Measurements from ENCODE around the gene KDM5B.
"Not testable (repeated sequence)": the region's sequence is repeated elsewhere in the genome, so short reads cannot be mapped to it uniquely, and the experiment has no call there.

The KDM5B gene

DNA sequence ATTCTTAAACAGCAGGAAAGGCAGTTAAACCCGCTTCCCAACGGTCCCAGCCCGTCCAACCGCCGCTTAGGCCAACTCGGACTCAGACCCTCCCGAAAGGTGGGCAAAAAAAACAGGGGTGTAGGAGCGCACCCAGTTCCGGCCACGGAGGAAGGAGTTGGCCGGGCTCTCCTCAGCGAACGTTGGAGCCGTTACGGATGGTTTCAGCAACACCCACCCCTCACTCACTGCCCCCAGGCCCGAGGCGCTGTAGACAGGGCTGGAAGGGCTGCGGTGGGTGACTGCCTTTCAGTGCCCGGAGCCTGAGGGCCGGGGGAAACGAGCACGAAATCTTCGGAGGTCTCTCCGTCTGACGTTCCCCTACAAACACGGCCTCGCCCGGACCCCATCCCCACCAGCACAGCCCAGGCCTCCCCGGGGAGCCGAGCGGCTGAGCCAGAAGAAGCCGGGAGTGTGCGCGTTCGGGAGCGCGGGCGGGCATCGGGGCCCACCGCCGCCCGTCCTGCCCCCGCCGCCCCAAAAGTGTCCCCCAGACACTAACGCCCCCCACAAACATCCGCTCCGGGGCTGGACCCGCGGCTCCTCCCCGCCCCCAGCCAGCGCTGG lies 1.3 kb downstream of the KDM5B start:
- Mint-ChIP-seq H3K4me1 (ENCODE audit: low read depth) (peaks cover 74% of the 10 kb centered on the region), H3K9me3 (no peaks in the 10 kb centered on the region), H3K4me3 (peak overlapping the region; percentile 87), H3K27ac (peak overlapping the region; percentile 96), H3K27me3 (peaks cover 5% of the 10 kb centered on the region), H3K36me3 (ENCODE audit: low read depth) (peaks cover 8% of the 10 kb centered on the region)
- peak; percentile 60 for DNase-seq

DNA sequence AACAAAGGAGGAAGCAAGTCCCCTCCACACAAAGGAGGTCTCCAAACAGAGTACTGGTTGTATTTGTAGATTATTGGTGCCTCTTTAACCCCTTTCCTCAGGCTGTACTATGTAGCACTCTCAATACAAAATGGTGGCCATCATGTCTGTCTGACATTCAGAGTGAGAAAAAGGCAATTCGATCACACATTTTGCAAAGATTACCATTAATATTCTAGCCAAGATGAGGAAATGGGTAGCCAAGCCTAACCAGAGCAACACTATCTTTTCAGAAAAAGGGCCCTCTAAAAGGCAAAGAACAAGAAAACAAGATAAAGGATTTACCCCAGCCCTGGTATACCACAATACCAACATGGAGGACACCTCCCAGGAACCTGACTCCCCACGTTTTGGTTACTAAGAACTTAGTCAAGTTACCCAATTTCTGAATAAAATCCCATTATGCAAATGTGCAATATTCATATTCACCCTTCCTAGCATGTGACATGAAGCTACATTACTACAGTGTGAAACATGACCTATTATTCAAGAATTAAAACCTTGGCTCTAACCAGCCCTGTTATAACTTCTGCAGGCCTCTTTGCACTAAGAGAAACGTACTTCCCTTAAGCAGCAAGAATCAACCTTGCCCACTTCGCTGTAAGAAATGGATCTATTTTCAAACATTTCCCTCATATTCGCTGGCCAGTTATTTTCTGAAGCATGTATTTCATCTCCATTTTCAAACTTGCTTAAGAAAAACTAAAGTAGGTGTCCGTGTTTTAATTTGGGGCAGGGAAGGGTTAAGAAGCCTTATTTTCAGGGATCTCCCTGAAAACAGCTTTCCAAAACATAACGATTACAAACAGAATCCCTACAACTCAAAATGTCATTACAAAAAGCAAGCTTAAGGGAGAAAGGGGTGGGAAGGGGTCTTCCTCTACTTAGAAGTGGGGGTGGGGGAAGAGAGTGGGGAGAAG lies 2.1 kb downstream of the KDM5B start:
- Mint-ChIP-seq H3K27ac (peak overlapping the region; percentile 96), H3K4me3 (peak overlapping the region; percentile 87), H3K27me3 (no peaks in the 10 kb centered on the region), H3K36me3 (ENCODE audit: low read depth) (peaks cover 8% of the 10 kb centered on the region), H3K9me3 (no peaks in the 10 kb centered on the region), H3K4me1 (ENCODE audit: low read depth) (peaks cover 74% of the 10 kb centered on the region)
- no peak for DNase-seq

DNA sequence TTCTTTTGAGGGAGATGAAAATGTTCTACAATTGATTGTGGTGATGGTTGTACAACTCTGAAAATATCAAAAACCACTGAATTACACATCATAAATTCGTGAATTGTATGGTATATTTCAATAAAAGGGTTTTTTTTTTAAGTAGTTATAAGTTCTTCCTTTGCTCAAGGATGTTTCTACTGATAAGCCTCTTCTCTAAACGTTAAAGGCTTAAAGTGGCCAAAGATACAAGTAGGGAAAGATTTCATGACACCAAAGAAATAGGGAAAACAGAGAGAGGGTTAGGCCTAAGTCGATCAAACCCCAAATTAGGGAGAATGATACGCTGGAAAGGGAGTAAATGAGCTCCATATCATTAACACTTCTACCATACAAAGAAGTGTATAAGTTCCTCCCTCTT lies 4.1 kb downstream of the KDM5B start:
- H3K27ac Mint-ChIP-seq, result peak overlapping the region; percentile 81
- H3K9me3 Mint-ChIP-seq, result no peaks in the 10 kb centered on the region
- DNase-seq, result no peak
- H3K4me3 Mint-ChIP-seq, result peak overlapping the region; percentile 87
- H3K27me3 Mint-ChIP-seq, result no peaks in the 10 kb centered on the region
- peaks cover 68% of the 10 kb centered on the region for H3K4me1 Mint-ChIP-seq (ENCODE audit: low read depth)
- peaks cover 14% of the 10 kb centered on the region for H3K36me3 Mint-ChIP-seq (ENCODE audit: low read depth)

DNA sequence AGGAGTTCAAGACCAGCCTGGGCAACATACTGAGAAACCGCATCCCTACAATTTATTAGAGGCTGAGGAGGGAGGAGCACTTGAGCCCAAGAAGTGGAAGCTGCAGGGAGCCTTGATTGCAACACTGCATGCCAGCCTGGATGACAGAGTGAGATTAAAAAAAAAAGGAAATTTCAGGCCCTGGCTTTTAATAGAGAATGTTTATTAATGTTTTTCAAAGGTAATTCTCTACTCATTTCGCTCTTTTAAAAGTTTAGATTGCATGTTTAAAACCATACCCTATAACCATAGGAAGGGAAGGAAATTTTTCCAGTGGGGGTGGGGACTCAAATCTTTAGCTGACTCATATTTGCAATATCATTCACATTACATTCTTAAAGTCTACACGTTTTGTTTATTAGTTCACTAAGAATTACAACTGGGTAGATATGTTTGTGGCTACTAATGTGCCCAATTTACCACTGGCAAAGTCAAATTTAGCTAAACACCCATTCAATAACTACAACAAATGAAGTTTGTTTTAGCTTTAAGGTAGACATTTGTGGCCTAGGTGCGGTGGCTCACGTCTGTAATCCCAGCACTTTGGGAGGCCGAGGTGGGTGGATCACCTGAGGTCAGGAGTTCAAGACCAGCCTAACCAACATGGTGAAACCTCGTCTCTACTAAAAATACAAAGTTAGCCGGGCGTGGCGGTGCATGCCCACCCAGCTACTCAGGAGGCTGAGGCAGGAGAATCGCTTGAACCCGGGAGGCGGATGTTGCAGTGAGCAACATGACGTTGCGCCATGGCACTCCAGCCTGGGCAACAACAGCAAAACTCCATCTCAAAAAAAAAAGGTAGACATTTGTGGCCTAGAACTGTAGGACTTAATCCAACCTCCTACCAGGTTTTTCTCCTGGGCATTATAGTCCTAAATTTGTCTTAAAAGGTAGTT lies 5.0 kb downstream of the KDM5B start:
- Mint-ChIP-seq H3K4me3 (peak overlapping the region; percentile 43), H3K36me3 (ENCODE audit: low read depth) (peaks cover 14% of the 10 kb centered on the region), H3K27me3 (no peaks in the 10 kb centered on the region), H3K9me3 (no peaks in the 10 kb centered on the region), H3K4me1 (ENCODE audit: low read depth) (peaks cover 68% of the 10 kb centered on the region), H3K27ac (peak overlapping the region; percentile 81)
- no peak for DNase-seq

DNA sequence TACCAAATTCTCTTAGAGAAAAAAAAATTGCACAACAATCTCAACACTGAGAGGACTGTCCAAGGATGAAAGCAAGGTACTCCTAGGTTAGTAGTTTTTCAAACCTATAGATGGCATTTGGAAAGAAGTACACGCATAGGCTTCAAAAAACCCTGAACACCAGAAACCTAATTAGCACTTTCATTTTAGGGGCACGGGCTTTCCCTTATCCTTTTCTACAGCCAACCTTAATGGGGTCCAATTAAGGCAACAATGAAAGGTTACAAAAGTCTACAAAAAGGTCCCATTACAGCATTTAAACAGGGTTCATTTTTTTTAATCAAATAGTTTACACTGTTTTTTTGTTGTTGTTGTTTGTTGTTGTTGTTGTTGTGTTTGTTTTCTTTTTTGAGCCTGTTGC lies 6.2 kb downstream of the KDM5B start:
- H3K9me3 Mint-ChIP-seq, result no peaks in the 10 kb centered on the region
- H3K36me3 Mint-ChIP-seq (ENCODE audit: low read depth), result peaks cover 14% of the 10 kb centered on the region
- H3K4me1 Mint-ChIP-seq (ENCODE audit: low read depth), result peaks cover 77% of the 10 kb centered on the region
- no peak overlapping the region for H3K4me3 Mint-ChIP-seq
- DNase-seq, result no peak
- no peak overlapping the region for H3K27ac Mint-ChIP-seq
- no peaks in the 10 kb centered on the region for H3K27me3 Mint-ChIP-seq

DNA sequence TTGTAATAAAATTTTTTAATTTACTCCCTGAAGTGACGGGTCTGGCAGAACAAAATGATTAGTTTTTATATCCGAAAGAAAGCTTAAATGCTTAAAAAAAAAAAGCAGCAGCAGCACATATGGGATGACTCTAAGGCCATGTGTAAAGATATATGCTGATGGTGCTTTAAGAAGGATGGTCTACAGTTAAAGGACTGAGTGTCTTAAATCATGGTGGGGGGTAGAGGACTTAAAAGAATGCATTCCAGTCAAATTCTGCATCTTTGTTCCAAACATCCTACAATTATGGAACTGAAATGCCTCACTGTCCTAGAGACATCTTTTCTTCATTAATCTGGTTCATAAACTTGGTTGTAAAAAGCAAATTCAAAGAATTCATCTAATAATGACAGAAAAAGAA lies 7.0 kb downstream of the KDM5B start:
- Mint-ChIP-seq H3K27ac (no peak overlapping the region), H3K27me3 (no peaks in the 10 kb centered on the region), H3K9me3 (no peaks in the 10 kb centered on the region), H3K4me1 (ENCODE audit: low read depth) (peaks cover 79% of the 10 kb centered on the region), H3K4me3 (no peak overlapping the region), H3K36me3 (ENCODE audit: low read depth) (peaks cover 8% of the 10 kb centered on the region)
- DNase-seq, result no peak

DNA sequence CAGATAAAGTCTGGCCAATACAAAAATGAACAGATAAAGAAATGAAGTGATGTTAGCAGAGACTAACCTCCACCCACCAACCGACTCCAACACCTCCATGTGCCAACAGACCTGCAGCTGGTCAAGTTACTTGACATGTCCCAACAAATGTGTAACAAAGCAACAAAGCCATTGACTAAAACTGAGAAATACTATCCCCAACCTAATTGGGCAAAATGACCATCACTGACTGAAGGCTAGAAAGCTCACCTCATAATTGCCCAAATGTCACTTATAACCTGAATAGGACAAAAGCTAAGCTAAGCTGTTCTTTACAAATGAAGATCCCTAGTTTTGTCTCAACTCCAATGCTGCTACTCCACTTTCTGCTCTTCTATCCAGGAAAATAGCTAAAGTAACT lies 7.5 kb downstream of the KDM5B start:
- Mint-ChIP-seq H3K4me3 (no peak overlapping the region), H3K27me3 (no peaks in the 10 kb centered on the region), H3K27ac (no peak overlapping the region), H3K4me1 (ENCODE audit: low read depth) (peaks cover 78% of the 10 kb centered on the region), H3K9me3 (no peaks in the 10 kb centered on the region), H3K36me3 (ENCODE audit: low read depth) (peaks cover 8% of the 10 kb centered on the region)
- DNase-seq, result no peak

DNA sequence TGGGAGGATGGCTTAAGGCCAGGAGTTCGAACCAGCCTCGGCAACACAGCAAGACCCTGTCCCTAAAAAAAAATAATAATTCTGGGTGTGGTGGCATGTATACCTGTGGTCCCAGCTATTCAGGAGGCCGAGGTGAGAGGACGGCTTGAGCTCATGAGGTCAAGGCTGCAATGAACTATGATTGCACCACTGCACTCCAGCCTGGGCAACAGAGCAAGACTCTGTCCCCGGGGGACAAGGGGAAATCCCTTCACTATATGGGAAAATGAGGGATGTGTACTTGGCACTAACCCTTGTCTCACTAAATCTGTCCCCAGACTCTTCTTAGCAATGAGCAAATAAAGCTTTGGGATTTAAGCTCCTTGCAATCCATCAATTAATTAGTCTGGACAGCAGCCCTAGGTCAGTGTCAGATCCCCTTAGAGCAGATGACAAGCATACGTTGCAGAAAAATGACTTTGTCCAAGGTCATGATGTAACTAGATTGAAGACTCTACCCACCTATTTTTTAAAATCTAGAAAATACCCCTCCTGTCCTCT lies 9.4 kb downstream of the KDM5B start:
- no peaks in the 10 kb centered on the region for H3K27me3 Mint-ChIP-seq
- no peak overlapping the region for H3K4me3 Mint-ChIP-seq
- peaks cover 8% of the 10 kb centered on the region for H3K36me3 Mint-ChIP-seq (ENCODE audit: low read depth)
- no peaks in the 10 kb centered on the region for H3K9me3 Mint-ChIP-seq
- DNase-seq, result no peak
- no peak overlapping the region for H3K27ac Mint-ChIP-seq
- peaks cover 65% of the 10 kb centered on the region for H3K4me1 Mint-ChIP-seq (ENCODE audit: low read depth)

DNA sequence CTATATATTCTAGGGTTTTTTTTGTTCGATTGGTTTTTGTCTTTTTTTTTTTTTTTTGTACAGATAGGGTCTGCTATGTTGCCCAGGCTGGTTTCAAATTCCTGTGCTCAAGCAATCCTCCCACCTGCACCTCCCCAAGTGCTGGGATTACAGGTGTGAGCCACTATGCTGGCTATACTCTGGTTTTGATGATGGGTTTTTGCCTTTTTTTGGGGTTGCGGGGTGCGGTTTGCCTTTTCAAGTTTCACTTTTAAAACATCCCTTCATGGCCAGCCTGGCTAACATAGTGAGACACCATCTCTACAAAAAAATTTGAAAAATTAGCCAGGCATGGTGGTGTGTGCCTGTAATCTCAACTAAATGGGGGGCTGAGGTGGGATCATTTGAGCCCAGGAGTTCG lies 10.0 kb downstream of the KDM5B start:
- no peak for DNase-seq
- Mint-ChIP-seq H3K9me3 (no peaks in the 10 kb centered on the region), H3K36me3 (ENCODE audit: low read depth) (peaks cover 8% of the 10 kb centered on the region), H3K4me3 (no peak overlapping the region), H3K27me3 (no peaks in the 10 kb centered on the region), H3K4me1 (ENCODE audit: low read depth) (peaks cover 61% of the 10 kb centered on the region), H3K27ac (no peak overlapping the region)

DNA sequence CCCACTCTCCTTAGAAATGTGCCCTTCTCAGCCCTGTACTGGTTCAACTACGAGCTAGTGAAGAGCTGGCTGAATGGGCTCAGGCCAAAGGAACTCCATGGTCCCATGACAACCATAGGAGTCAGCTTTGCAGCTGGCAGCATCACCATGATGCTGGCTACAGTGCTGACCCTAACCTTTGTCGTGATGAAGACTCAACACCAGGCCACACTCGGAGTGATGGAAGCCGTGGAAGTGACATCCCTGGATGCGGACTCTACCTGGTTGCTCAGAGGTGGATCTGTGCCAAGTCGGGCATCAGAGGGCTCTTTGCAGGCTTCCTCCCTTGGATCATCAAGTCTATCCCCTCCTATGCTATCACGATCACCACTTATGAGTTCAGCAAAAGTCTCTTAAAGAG lies 11.6 kb downstream of the KDM5B start:
- H3K36me3 Mint-ChIP-seq (ENCODE audit: low read depth), result peaks cover 8% of the 10 kb centered on the region
- H3K27me3 Mint-ChIP-seq, result no peaks in the 10 kb centered on the region
- DNase-seq, result no peak
- peaks cover 55% of the 10 kb centered on the region for H3K4me1 Mint-ChIP-seq (ENCODE audit: low read depth)
- no peak overlapping the region for H3K4me3 Mint-ChIP-seq
- no peaks in the 10 kb centered on the region for H3K9me3 Mint-ChIP-seq
- H3K27ac Mint-ChIP-seq, result no peak overlapping the region

DNA sequence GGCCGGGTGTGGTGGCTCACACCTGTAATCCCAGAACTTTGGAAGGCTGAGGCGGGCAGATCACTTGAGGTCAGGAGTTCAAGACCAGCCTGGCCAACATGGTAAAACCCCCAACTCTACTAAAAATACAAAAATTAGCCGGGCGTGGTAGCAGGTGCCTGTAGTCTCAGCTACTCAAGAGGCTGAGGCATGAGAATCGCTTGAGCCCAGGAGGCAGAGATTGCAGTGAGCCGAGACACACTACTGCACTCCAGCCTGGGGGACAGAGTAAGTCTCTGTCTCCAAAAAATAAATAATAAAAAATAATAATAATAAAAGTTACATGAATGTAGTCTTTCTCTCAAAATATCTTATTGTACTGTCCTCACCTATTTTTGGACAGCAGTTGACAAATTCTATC lies 13.3 kb downstream of the KDM5B start:
- H3K9me3 Mint-ChIP-seq; H3K27ac Mint-ChIP-seq; H3K27me3 Mint-ChIP-seq; H3K36me3 Mint-ChIP-seq (ENCODE audit: low read depth); H3K4me3 Mint-ChIP-seq; DNase-seq: not testable (repeated sequence)
- peaks cover 46% of the 10 kb centered on the region for H3K4me1 Mint-ChIP-seq (ENCODE audit: low read depth)

DNA sequence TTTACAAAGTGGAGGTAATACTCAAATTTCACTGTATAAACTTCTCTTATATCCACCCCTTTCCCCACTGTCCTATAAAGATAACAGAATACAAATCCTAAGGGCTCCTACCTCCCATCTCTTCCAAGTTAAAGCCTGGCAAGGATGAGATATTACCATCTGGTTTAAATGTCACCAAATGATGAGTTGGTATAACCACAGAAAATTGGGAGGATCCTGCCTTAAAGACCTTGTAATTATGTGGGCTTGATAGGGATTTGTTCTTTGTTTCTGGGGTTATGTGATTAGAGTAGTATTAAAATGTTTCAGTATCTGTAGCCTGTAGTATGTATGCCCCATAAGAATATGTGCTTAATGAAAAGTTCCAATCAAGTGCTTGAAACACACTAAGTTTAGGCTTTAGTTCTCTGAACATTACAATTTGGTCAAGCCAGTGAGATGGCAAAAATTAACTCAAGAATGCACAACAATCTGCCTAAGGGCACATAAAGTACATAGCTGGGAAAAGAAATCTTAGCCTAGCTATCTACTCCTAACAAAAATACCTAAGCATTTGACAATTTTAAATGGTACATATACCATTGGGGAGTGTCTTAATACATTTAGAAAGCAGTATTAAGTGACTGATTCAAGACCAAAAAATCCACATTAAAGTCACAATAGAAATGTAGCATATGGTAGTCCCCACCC lies 14.0 kb downstream of the KDM5B start:
- peaks cover 2% of the 10 kb centered on the region for H3K36me3 Mint-ChIP-seq (ENCODE audit: low read depth)
- no peaks in the 10 kb centered on the region for H3K27me3 Mint-ChIP-seq

DNA sequence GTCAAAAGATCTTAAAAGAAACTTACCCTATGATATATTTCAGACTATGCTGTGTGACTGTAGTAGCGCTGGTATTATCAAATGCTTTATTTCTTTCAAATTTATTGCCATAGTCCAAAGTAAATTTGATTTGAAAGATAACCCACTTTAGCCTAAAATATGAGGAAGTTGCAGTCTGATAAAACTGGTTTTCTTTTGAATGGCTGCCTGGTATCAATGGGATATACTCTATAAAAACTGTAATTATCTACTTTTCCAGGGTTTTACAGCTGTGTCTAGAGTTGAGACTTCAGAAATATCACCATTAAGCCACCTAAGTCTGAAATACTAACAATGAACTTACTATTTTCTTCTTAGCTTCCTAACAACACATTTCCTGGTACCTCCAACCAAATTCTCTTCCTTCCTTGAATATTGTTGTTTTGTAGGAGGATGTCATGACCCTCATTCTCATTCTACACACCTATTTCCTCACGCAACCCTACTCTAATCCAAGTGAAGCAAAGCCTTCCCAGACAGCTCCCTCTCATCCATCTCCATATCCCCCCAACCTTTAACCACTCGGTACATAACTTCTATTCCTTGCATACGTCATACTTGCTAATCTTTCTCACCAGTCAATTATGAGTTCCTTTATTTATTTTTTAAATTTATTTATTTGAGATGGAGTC lies 17.0 kb downstream of the KDM5B start:
- no peak overlapping the region for H3K4me3 Mint-ChIP-seq
- peaks cover 30% of the 10 kb centered on the region for H3K4me1 Mint-ChIP-seq (ENCODE audit: low read depth)
- no peak overlapping the region for H3K27ac Mint-ChIP-seq
- H3K36me3 Mint-ChIP-seq (ENCODE audit: low read depth), result peaks cover 3% of the 10 kb centered on the region
- no peak for DNase-seq
- H3K27me3 Mint-ChIP-seq, result no peaks in the 10 kb centered on the region
- H3K9me3 Mint-ChIP-seq, result no peaks in the 10 kb centered on the region

More for the DNA sequence above, 14.0 kb downstream of the KDM5B start:
- Mint-ChIP-seq H3K4me1 (ENCODE audit: low read depth) (peaks cover 46% of the 10 kb centered on the region), H3K27ac (no peak overlapping the region), H3K4me3 (no peak overlapping the region), H3K9me3 (no peaks in the 10 kb centered on the region)
- no peak for DNase-seq

All from activated T-cell treated with anti-CD3 and anti-CD28 coated beads, Interleukin-2, amount 50 U/mL, for 24 hours (primary cell).